GM12875 (cell line): ENCODE data around the gene COL1A1.

Experiments
- H3K4me3 ChIP-seq: one replicate; pipeline ENCODE4 v1.5.1; 2011; ENCODE audit warnings: low read depth, low read length, control low read depth
- TF ChIP-seq, protein P1 (sequence below): IDR thresholded peaks from 2 replicates; pipeline ENCODE4 v1.5.1; 2011; ENCODE audit warnings: low read depth, mild to moderate bottlenecking, control low read depth, inconsistent platforms, low read length, moderate library complexity, borderline replicate concordance; ENCODE audit not compliant: insufficient read depth

The COL1A1 gene

DNA sequence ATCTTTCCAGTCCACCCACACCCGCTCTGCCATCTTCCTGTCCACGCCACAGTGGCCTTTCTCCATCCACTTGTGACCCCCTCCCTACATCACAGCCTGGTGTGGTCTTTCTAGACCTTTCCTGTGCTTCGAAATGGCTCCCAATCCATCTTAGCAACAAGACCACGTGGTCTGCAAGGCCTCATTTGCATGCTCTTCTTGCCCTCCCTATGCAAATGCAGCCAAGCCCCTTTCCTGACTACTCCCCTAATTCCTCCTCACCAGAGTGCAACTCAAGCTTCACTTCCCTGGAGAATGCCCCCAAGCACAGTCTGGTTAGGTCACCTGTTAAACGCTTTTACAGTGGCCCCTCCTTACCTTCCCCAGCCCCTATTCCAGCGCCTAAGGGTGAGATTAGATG lies 57.1 kb downstream of the COL1A1 start:
- TF ChIP-seq, protein P1, sequence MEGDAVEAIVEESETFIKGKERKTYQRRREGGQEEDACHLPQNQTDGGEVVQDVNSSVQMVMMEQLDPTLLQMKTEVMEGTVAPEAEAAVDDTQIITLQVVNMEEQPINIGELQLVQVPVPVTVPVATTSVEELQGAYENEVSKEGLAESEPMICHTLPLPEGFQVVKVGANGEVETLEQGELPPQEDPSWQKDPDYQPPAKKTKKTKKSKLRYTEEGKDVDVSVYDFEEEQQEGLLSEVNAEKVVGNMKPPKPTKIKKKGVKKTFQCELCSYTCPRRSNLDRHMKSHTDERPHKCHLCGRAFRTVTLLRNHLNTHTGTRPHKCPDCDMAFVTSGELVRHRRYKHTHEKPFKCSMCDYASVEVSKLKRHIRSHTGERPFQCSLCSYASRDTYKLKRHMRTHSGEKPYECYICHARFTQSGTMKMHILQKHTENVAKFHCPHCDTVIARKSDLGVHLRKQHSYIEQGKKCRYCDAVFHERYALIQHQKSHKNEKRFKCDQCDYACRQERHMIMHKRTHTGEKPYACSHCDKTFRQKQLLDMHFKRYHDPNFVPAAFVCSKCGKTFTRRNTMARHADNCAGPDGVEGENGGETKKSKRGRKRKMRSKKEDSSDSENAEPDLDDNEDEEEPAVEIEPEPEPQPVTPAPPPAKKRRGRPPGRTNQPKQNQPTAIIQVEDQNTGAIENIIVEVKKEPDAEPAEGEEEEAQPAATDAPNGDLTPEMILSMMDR, result no peak
- no peak overlapping the region for H3K4me3 ChIP-seq

DNA sequence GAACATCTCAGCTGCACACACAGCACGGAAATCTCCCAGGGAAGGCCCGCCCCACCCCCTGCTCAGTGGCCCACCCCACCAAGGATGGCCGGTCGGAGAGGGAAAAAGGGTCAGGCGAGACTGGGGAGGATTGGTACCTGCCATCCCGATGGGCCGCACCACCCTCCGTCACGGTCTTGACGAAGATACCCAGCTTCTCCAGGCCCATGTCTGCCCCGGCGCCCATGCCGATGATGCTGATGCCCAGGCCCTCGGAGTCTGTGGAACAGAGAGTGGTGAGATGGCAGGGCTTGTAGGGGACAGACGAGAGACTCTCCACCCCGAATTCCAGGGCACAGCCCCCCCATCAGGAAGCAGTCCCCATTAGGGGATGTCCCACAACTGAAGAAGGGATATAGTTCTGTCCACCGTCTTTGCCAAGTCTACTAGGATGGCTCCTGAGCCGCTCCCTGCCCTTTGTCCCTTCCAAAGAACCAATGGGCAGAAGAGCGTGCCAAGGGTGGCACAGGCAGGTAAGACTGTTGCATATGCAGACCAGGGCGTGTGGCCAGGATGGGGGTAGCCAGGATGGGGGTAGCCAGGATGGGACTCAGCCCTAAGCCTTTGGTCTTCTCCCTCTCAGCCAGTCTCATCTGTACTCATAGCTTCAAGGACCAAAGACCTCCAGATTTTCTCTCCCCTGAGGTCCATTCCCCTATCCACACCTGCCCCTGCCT lies 57.8 kb downstream of the COL1A1 start:
- H3K4me3 ChIP-seq, result no peak overlapping the region
- TF ChIP-seq, protein P1, result no peak

- no peak overlapping the region for H3K4me3 ChIP-seq
- TF ChIP-seq, protein P1, result no peak
Observed at GRCh38 chr17:50141745-50142110, 59.7 kb downstream of the COL1A1 start.

- H3K4me3 ChIP-seq, result no peak overlapping the region
- TF ChIP-seq, protein P1, result no peak
Observed at GRCh38 chr17:50141026-50141744, 60.2 kb downstream of the COL1A1 start.

GRCh38 chr17:50139950-50140885 lies 61.2 kb downstream of the COL1A1 start:
- TF ChIP-seq, protein P1, result peak; percentile 97
- no peak overlapping the region for H3K4me3 ChIP-seq

- TF ChIP-seq, protein P1, result no peak
Observed at GRCh38 chr17:50139185-50139783, 62.1 kb downstream of the COL1A1 start.

More at GRCh38 chr17:50139185-50139783, 62.1 kb downstream of the COL1A1 start:
- H3K4me3 ChIP-seq, result no peak overlapping the region
